ENCODE results near the gene SLC26A2.
A peak's percentile ranks its signal among the peaks of the same experiment; 100 is the strongest.

Gene SLC26A2

GRCh38 chr5:149996205-149996890, 35.8 kb downstream of the SLC26A2 start:
- in situ Hi-C loops (cut with MboI; ENCODE audit: low sequenced_read_pairs): loop anchor here (5.0 kb wide), 1 partner anchor 159 kb away; no protein-coding TSS in a partner anchor
- H3K9me3 ChIP-seq: no peaks in the 10 kb centered on the region
- H3K4me1 ChIP-seq: peaks cover 2% of the 10 kb centered on the region; the same call in 1 of the 2 replicates
- DNase-seq (ENCODE audit: low spot score in 2 of 2): no peak
- no peaks in the 10 kb centered on the region for H3K27me3 ChIP-seq (ENCODE audit: low read depth)
- no peak overlapping the region for H3K4me3 ChIP-seq
- H3K36me3 ChIP-seq (replicated peaks): no peaks in the 10 kb centered on the region; the same call in 1 of the 2 replicates

- H3K4me3 ChIP-seq: no peak overlapping the region
- no peaks in the 10 kb centered on the region for H3K9me3 ChIP-seq
- no peak for DNase-seq (ENCODE audit: low spot score in 2 of 2)
- in situ Hi-C loops (cut with MboI; ENCODE audit: low sequenced_read_pairs): loop anchor here (5.0 kb wide), 1 partner anchor 161 kb away; no protein-coding TSS in a partner anchor
- H3K4me1 ChIP-seq: peaks cover 10% of the 10 kb centered on the region
- H3K36me3 ChIP-seq (replicated peaks): no peaks in the 10 kb centered on the region; the same call in 1 of the 2 replicates
- no peaks in the 10 kb centered on the region for H3K27me3 ChIP-seq (ENCODE audit: low read depth)
Observed at GRCh38 chr5:149998281-149998680, 37.7 kb downstream of the SLC26A2 start.

GRCh38 chr5:149999359-149999758, 38.8 kb downstream of the SLC26A2 start:
- H3K36me3 ChIP-seq (replicated peaks): peaks cover 1% of the 10 kb centered on the region
- no peaks in the 10 kb centered on the region for H3K9me3 ChIP-seq
- no peaks in the 10 kb centered on the region for H3K27me3 ChIP-seq (ENCODE audit: low read depth)
- peak overlapping the region; percentile 85 for H3K4me3 ChIP-seq
- peaks cover 10% of the 10 kb centered on the region for H3K4me1 ChIP-seq
- in situ Hi-C loops (cut with MboI; ENCODE audit: low sequenced_read_pairs): loop anchor here (5.0 kb wide), 1 partner anchor 162 kb away; no protein-coding TSS in a partner anchor
- no peak for DNase-seq (ENCODE audit: low spot score in 2 of 2)

GRCh38 chr5:149999866-150000255, 39.3 kb downstream of the SLC26A2 start:
- Histone ChIP-seq H3K4me3 (peak overlapping the region; percentile 85), H3K36me3 (replicated peaks) (peaks cover 6% of the 10 kb centered on the region), H3K9me3 (no peaks in the 10 kb centered on the region), H3K27me3 (ENCODE audit: low read depth) (no peaks in the 10 kb centered on the region), H3K4me1 (peaks cover 10% of the 10 kb centered on the region)
- no peak for DNase-seq (ENCODE audit: low spot score in 2 of 2)
- in situ Hi-C loops (cut with MboI; ENCODE audit: low sequenced_read_pairs): loop anchor here (5.0 kb wide), 1 partner anchor 163 kb away; no protein-coding TSS in a partner anchor

GRCh38 chr5:150000256-150000989, 39.9 kb downstream of the SLC26A2 start, which contains the start of the genes HMGXB3 and TIGD6:
HMGXB3 (plus strand) TSS chr5:150000739; CDS start chr5:150004853, 4,114 bp downstream.
TIGD6 (minus strand) TSS chr5:150000654; CDS start chr5:149996348, 4,306 bp downstream.
- peaks cover 10% of the 10 kb centered on the region for H3K4me1 ChIP-seq
- H3K27me3 ChIP-seq (ENCODE audit: low read depth): no peaks in the 10 kb centered on the region
- peak within 1 kb of the TSS; percentile 85 for H3K4me3 ChIP-seq
- H3K36me3 ChIP-seq (replicated peaks): peaks cover 11% of the 10 kb centered on the region
- no peaks in the 10 kb centered on the region for H3K9me3 ChIP-seq
- in situ Hi-C loops (cut with MboI; ENCODE audit: low sequenced_read_pairs): no loop called here
- DNase-seq (ENCODE audit: low spot score in 2 of 2): peak; percentile 93 to 94

- DNase-seq (ENCODE audit: low spot score in 2 of 2): peak in 1 of 2 experiments; percentile 51
- in situ Hi-C loops (cut with MboI; ENCODE audit: low sequenced_read_pairs): no loop called here
Observed at GRCh38 chr5:150000990-150001659, 40.6 kb downstream of the SLC26A2 start.

GRCh38 chr5:150001660-150002486, 41.3 kb downstream of the SLC26A2 start:
- in situ Hi-C loops (cut with MboI; ENCODE audit: low sequenced_read_pairs): no loop called here
- peak; percentile 76 to 79 for DNase-seq (ENCODE audit: low spot score in 2 of 2)
- Histone ChIP-seq H3K9me3 (no peaks in the 10 kb centered on the region), H3K4me3 (peak overlapping the region; percentile 85), H3K27me3 (ENCODE audit: low read depth) (no peaks in the 10 kb centered on the region), H3K36me3 (replicated peaks) (peaks cover 24% of the 10 kb centered on the region), H3K4me1 (peaks cover 10% of the 10 kb centered on the region)

More at GRCh38 chr5:150000990-150001659, 40.6 kb downstream of the SLC26A2 start:
- Histone ChIP-seq H3K4me3 (peak overlapping the region; percentile 85), H3K27me3 (ENCODE audit: low read depth) (no peaks in the 10 kb centered on the region), H3K36me3 (replicated peaks) (peaks cover 17% of the 10 kb centered on the region), H3K9me3 (no peaks in the 10 kb centered on the region), H3K4me1 (peaks cover 10% of the 10 kb centered on the region)

GRCh38 chr5:150006318-150006717, 45.8 kb downstream of the SLC26A2 start:
- H3K27me3 ChIP-seq (ENCODE audit: low read depth): no peaks in the 10 kb centered on the region
- H3K4me1 ChIP-seq: peaks cover 8% of the 10 kb centered on the region
- H3K36me3 ChIP-seq (replicated peaks): peaks cover 67% of the 10 kb centered on the region
- in situ Hi-C loops (cut with MboI; ENCODE audit: low sequenced_read_pairs): no loop called here
- no peak for DNase-seq (ENCODE audit: low spot score in 2 of 2)
- H3K9me3 ChIP-seq: no peaks in the 10 kb centered on the region
- H3K4me3 ChIP-seq: no peak overlapping the region

- Histone ChIP-seq H3K27me3 (ENCODE audit: low read depth) (no peaks in the 10 kb centered on the region), H3K4me3 (no peak overlapping the region), H3K36me3 (replicated peaks) (peaks cover 71% of the 10 kb centered on the region), H3K9me3 (no peaks in the 10 kb centered on the region), H3K4me1 (peaks cover 5% of the 10 kb centered on the region)
- in situ Hi-C loops (cut with MboI; ENCODE audit: low sequenced_read_pairs): no loop called here
- no peak for DNase-seq (ENCODE audit: low spot score in 2 of 2)
Observed at GRCh38 chr5:150007050-150007449, 46.5 kb downstream of the SLC26A2 start.

- in situ Hi-C loops (cut with MboI; ENCODE audit: low sequenced_read_pairs): no loop called here
- DNase-seq (ENCODE audit: low spot score in 2 of 2): no peak
- Histone ChIP-seq H3K4me1 (no peaks in the 10 kb centered on the region), H3K27me3 (ENCODE audit: low read depth) (no peaks in the 10 kb centered on the region), H3K36me3 (replicated peaks) (peaks cover 93% of the 10 kb centered on the region), H3K4me3 (no peak overlapping the region), H3K9me3 (no peaks in the 10 kb centered on the region)
Observed at GRCh38 chr5:150009671-150010387, 49.3 kb downstream of the SLC26A2 start.

- Histone ChIP-seq H3K9me3 (no peaks in the 10 kb centered on the region), H3K27me3 (ENCODE audit: low read depth) (no peaks in the 10 kb centered on the region), H3K4me1 (peaks cover 3% of the 10 kb centered on the region; the same call in 1 of the 2 replicates), H3K4me3 (no peak overlapping the region), H3K36me3 (replicated peaks) (peaks cover 65% of the 10 kb centered on the region)
- in situ Hi-C loops (cut with MboI; ENCODE audit: low sequenced_read_pairs): no loop called here
- no peak for DNase-seq (ENCODE audit: low spot score in 2 of 2)
Observed at GRCh38 chr5:150013931-150014330, 53.4 kb downstream of the SLC26A2 start.

- Histone ChIP-seq H3K36me3 (replicated peaks) (peaks cover 64% of the 10 kb centered on the region), H3K9me3 (no peaks in the 10 kb centered on the region), H3K4me3 (no peak overlapping the region), H3K27me3 (ENCODE audit: low read depth) (no peaks in the 10 kb centered on the region), H3K4me1 (peaks cover 3% of the 10 kb centered on the region; the same call in 1 of the 2 replicates)
- no peak for DNase-seq (ENCODE audit: low spot score in 2 of 2)
- in situ Hi-C loops (cut with MboI; ENCODE audit: low sequenced_read_pairs): no loop called here
Observed at GRCh38 chr5:150014456-150014855, 53.9 kb downstream of the SLC26A2 start.
